HCT116 (cell line): ENCODE data around the gene EXD2. TPM values are rescaled to one million over a fixed set of nuclear protein-coding genes. Genes with fewer than 3 reads are reported as not detected.
"Not testable (repeated sequence)": the region's sequence is repeated elsewhere in the genome, so short reads cannot be mapped to it uniquely, and the experiment has no call there.

Experiments
- ATAC-seq: fragments of 200-7000 bp; cut with Tn5 transposase; 2 replicates; pipeline ENCODE4 v1.9.1; 2020; ENCODE audit warnings: mild to moderate bottlenecking, moderate library complexity
- BruUV-seq: library from RNA; stranded (reverse); fragments of 400-500 nt; replicated peaks from 2 replicates; lab custom pipeline; 2021; lab: Mats Ljungman, UMichigan
- CTCF ChIA-PET: fragments of 300-600 bp; sonication (Branson Sonifier 250); formaldehyde crosslinking; loops from one replicate; lab custom pipeline; 2021; ENCODE audit warnings: antibody characterized with exemption; lab: Charles Lee
- POLR2A ChIA-PET: fragments of 300-600, 350-600 bp; sonication (Branson Sonifier 250); formaldehyde crosslinking; loops from one replicate; lab custom pipeline; 2021; ENCODE audit warnings: antibody characterized with exemption; lab: Charles Lee
- RAD21 ChIA-PET, 2 experiments: fragments of 300-600 bp; sonication (Branson Sonifier 250); formaldehyde crosslinking; loops; one replicate each; lab custom pipeline; 2023; ENCODE audit warnings: low total read pairs in 2 of 2; ENCODE audit not compliant: uncharacterized antibody in 2 of 2, unreplicated experiment in 2 of 2, low non-redundant PET in 1 of 2; lab: Charles Lee
- DNase-seq: peaks from one replicate; pipeline ENCODE4 v3.0.0-alpha.2; 2010; ENCODE audit warnings: low read depth, low spot score
- H2AFZ ChIP-seq: fragments of 200-600 bp; shearing (Covaris generic), sonication (generic); 2 replicates; pipeline ENCODE4 v1.6.1; 2017; ENCODE audit warnings: low read depth, mixed run types, mixed read lengths, antibody characterized with exemption, low read length; ENCODE audit not compliant: poor library complexity, severe bottlenecking
- H3K27ac ChIP-seq: 2 replicates; pipeline ENCODE4 v1.5.1; 2012; ENCODE audit warnings: low read depth, low read length
- H3K27me3 ChIP-seq: fragments of 200-600 bp; sonication (generic); 2 replicates; pipeline ENCODE4 v1.6.1; 2016; ENCODE audit warnings: mixed run types, low read length, mixed read lengths; ENCODE audit not compliant: insufficient read depth
- H3K36me3 ChIP-seq, 2 experiments: fragments of 200-500 bp in 1 of 2; fragments of 200-600 bp in 1 of 2; sonication (Bioruptor generic) in 1 of 2; sonication (generic) in 1 of 2; 2 replicates each; pipeline versions ENCODE4 v1.5.1 to v1.6.1; 2014 to 2016; ENCODE audit warnings: low read length in 2 of 2, inconsistent platforms in 1 of 2, mixed read lengths in 1 of 2, mixed run types in 1 of 2; ENCODE audit not compliant: insufficient read depth in 2 of 2, control insufficient read depth in 1 of 2
- H3K4me1 ChIP-seq, 2 experiments: fragments of 200-600 bp in 1 of 2; sonication (generic) in 1 of 2; 2 replicates each; pipeline versions ENCODE4 v1.5.1 to v1.6.1; 2012 to 2017; ENCODE audit warnings: low read length in 2 of 2, inconsistent platforms in 1 of 2, mild to moderate bottlenecking in 1 of 2, mixed read lengths in 1 of 2, mixed run types in 1 of 2, moderate library complexity in 1 of 2; ENCODE audit not compliant: insufficient read depth in 2 of 2, control insufficient read depth in 1 of 2
- H3K4me2 ChIP-seq: fragments of 200-600 bp; sonication (generic); 2 replicates; pipeline ENCODE4 v1.6.1; 2017; ENCODE audit warnings: mixed run types, low read length, mixed read lengths
- H3K4me3 ChIP-seq, 2 experiments: fragments of 200-600 bp in 1 of 2; sonication (generic) in 1 of 2; replicated peaks in 1 of 2; 2 replicates each; pipeline ENCODE4 v1.5.1; 2011 to 2016; ENCODE audit warnings: low read length in 2 of 2, control low read depth in 1 of 2, low read depth in 1 of 2, mild to moderate bottlenecking in 1 of 2, mixed read lengths in 1 of 2, mixed run types in 1 of 2
- H3K79me2 ChIP-seq: fragments of 200-600 bp; sonication (generic); 2 replicates; pipeline ENCODE4 v1.6.1; 2017; ENCODE audit warnings: mild to moderate bottlenecking, mixed run types, low read length, moderate library complexity, mixed read lengths; ENCODE audit not compliant: insufficient read depth
- H3K9ac ChIP-seq: fragments of 200-600 bp; sonication (generic); 2 replicates; pipeline ENCODE4 v1.6.1; 2016; ENCODE audit warnings: low read length, mixed read lengths
- H3K9me2 ChIP-seq: fragments of 200-600 bp; sonication (generic), shearing (Covaris generic); 2 replicates; pipeline ENCODE4 v1.6.1; 2017; ENCODE audit warnings: mixed run types, mild to moderate bottlenecking, moderate library complexity; ENCODE audit not compliant: insufficient read depth
- H3K9me3 ChIP-seq, 2 experiments: fragments of 200-500 bp in 1 of 2; fragments of 200-600 bp in 1 of 2; sonication (Bioruptor generic) in 1 of 2; sonication (generic) in 1 of 2; 2 replicates each; pipeline ENCODE4 v1.6.1; 2014 to 2017; ENCODE audit warnings: low read length in 2 of 2, mixed read lengths in 2 of 2, inconsistent platforms in 1 of 2, low read depth in 1 of 2, mild to moderate bottlenecking in 1 of 2, mixed run types in 1 of 2, moderate library complexity in 1 of 2; ENCODE audit not compliant: control insufficient read depth in 1 of 2, insufficient read depth in 1 of 2
- H4K20me1 ChIP-seq: fragments of 200-600 bp; sonication (generic), shearing (Covaris generic); 2 replicates; pipeline ENCODE4 v1.6.1; 2017; ENCODE audit warnings: mixed run types, mild to moderate bottlenecking, moderate library complexity; ENCODE audit not compliant: insufficient read depth
- ATF3 ChIP-seq: IDR thresholded peaks from 2 replicates; pipeline ENCODE4 v1.6.1; 2012
- CBX3 ChIP-seq: IDR thresholded peaks from 2 replicates; pipeline ENCODE4 v1.6.1; 2012; ENCODE audit warnings: low read depth
- CTCF ChIP-seq, 3 experiments: fragments of 200-600 bp in 1 of 3; sonication (generic) in 1 of 3; IDR thresholded peaks in 2 of 3; conservative IDR thresholded peaks in 1 of 3; 2 replicates each; pipeline ENCODE4 v1.5.1; 2012 to 2017; ENCODE audit warnings: low read depth in 2 of 3, low read length in 2 of 3, antibody characterized with exemption in 1 of 3, borderline replicate concordance in 1 of 3, control low read depth in 1 of 3, mild to moderate bottlenecking in 1 of 3, mixed read lengths in 1 of 3, mixed run types in 1 of 3, moderate library complexity in 1 of 3; ENCODE audit not compliant: insufficient read depth in 1 of 3
- EZH2 ChIP-seq: fragments of 200-600 bp; sonication (generic); IDR thresholded peaks from 2 replicates; pipeline ENCODE4 v1.6.1; 2017; ENCODE audit warnings: antibody characterized with exemption, mixed run types
- EZH2phosphoT487 ChIP-seq: fragments of 200-600 bp; IDR thresholded peaks from 2 replicates; pipeline ENCODE4 v1.6.1; 2018; ENCODE audit warnings: antibody characterized with exemption, borderline replicate concordance
- POLR2AphosphoS5 ChIP-seq: IDR thresholded peaks from 2 replicates; pipeline ENCODE4 v1.6.1; 2011; ENCODE audit warnings: mild to moderate bottlenecking, low read depth, low read length, moderate library complexity
- SP1 ChIP-seq: IDR thresholded peaks from 2 replicates; pipeline ENCODE4 v1.6.1; 2012; ENCODE audit warnings: low read depth
- YY1 ChIP-seq: IDR thresholded peaks from 2 replicates; pipeline ENCODE4 v1.6.1; 2011; ENCODE audit warnings: low read length, low read depth, moderate library complexity, mild to moderate bottlenecking; ENCODE audit not compliant: insufficient replicate concordance; ENCODE audit errors: extremely low read depth
- ZFX ChIP-seq: fragments of 450-650 bp; IDR thresholded peaks from 2 replicates; pipeline ENCODE4 v1.6.1; 2017
- intact Hi-C: fragments of 100-400 bp; cut with micrococcal nuclease; formaldehyde crosslinking; loops from 2 replicates; pipeline ENCODE4 v1.10.0; 2022
- total RNA-seq: library from RNA; stranded (reverse); gene quantifications from one replicate; pipeline ENCODE4 v1.2.1, GENCODE V29; 2021; ENCODE audit not compliant: unreplicated experiment

Gene EXD2
- total RNA-seq, 1 experiment from 2014 or later = 20.2 TPM

GRCh38 chr14:69161590-69161989, 29.7 kb upstream of the EXD2 start:
- H3K4me1 ChIP-seq = no peaks in the 10 kb centered on the region
- no peaks in the 10 kb centered on the region for H4K20me1 ChIP-seq
- BruUV-seq = no TSS peak
- no peaks in the 10 kb centered on the region; the same call in 1 of the 2 replicates for H3K9me2 ChIP-seq
- no peaks in the 10 kb centered on the region for H3K9me3 ChIP-seq
- RAD21 ChIA-PET = no interaction called here
- H3K27me3 ChIP-seq = no peaks in the 10 kb centered on the region
- H3K27ac ChIP-seq = no peak overlapping the region
- DNase-seq = no peak
- no peak for ATAC-seq
- H3K36me3 ChIP-seq = no peaks in the 10 kb centered on the region
- POLR2A ChIA-PET = no interaction called here
- no peak overlapping the region for H3K4me3 ChIP-seq
- H2AFZ ChIP-seq = no peak overlapping the region
- no peak overlapping the region for H3K4me2 ChIP-seq
- intact Hi-C loops = no loop called here
- no peak overlapping the region for H3K9ac ChIP-seq
- H3K79me2 ChIP-seq = no peaks in the 10 kb centered on the region
- CTCF ChIA-PET = no interaction called here
- TF ChIP-seq YY1 = no peak

- intact Hi-C loops, POLR2A ChIA-PET, BruUV-seq, H3K9me3 ChIP-seq, ATAC-seq, H3K9me2 ChIP-seq, H3K27me3 ChIP-seq, H3K4me2 ChIP-seq, H4K20me1 ChIP-seq, H3K36me3 ChIP-seq, H3K9ac ChIP-seq, H2AFZ ChIP-seq, H3K79me2 ChIP-seq, H3K4me1 ChIP-seq, DNase-seq, CTCF ChIA-PET, H3K4me3 ChIP-seq, H3K27ac ChIP-seq, RAD21 ChIA-PET: not testable (repeated sequence)
Observed at GRCh38 chr14:69165787-69166186, 25.5 kb upstream of the EXD2 start.

GRCh38 chr14:69170839-69171238, 20.5 kb upstream of the EXD2 start:
- no peaks in the 10 kb centered on the region for H3K79me2 ChIP-seq
- POLR2A ChIA-PET = no interaction called here

More at GRCh38 chr14:69170839-69171238, 20.5 kb upstream of the EXD2 start:
- ATAC-seq (no peak), DNase-seq (no peak)
- H2AFZ ChIP-seq = no peak overlapping the region
- H3K4me2 ChIP-seq = no peak overlapping the region
- no TSS peak for BruUV-seq
- H3K4me3 ChIP-seq = no peak overlapping the region
- intact Hi-C loops = no loop called here
- no peaks in the 10 kb centered on the region for H3K4me1 ChIP-seq
- no peaks in the 10 kb centered on the region for H3K9me2 ChIP-seq
- H3K9me3 ChIP-seq = no peaks in the 10 kb centered on the region
- RAD21 ChIA-PET = no interaction called here
- no peaks in the 10 kb centered on the region for H4K20me1 ChIP-seq
- no peaks in the 10 kb centered on the region for H3K36me3 ChIP-seq
- TF ChIP-seq EZH2phosphoT487 (no peak), ATF3 (no peak), YY1 (no peak), ZFX (no peak), CBX3 (no peak), CTCF (IDR thresholded peaks at IDR 0.05 in 2 of 3, conservative IDR thresholded peaks at IDR 0.05 in 1 of 3; ENCODE audit: borderline replicate concordance in 1 of 3, insufficient read depth in 1 of 3, low read depth in 2 of 3, low read length in 2 of 3) (no peak), POLR2AphosphoS5 (no peak), SP1 (no peak), EZH2 (no peak)
- no peak overlapping the region for H3K27ac ChIP-seq
- no peaks in the 10 kb centered on the region for H3K27me3 ChIP-seq
- CTCF ChIA-PET = no interaction called here
- H3K9ac ChIP-seq = no peak overlapping the region
